ENCODE measurements around the gene GCHFR.

DNA sequence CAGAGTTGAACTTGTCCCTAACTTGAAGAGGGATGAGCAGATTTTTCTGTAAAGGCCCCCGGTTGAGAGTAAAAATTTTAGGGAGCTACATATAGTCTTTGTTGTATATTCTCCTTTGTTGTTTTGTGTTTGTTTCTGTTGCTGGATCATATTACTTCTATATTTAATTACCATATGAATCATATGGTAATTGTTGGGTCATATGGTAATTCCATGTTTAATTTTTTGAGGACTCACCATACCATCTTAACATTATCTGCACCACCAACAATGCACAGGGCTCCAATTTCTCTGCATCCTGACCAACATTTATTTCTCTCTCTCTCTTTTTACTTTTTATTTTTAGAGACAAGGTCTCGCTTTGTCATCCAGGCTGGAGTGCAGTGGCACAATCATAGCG, 35.7 kb downstream of the GCHFR start:
- no peak for TF ChIP-seq TCF12 (IDR thresholded peaks at IDR 0.05; ENCODE audit: low read depth)
- TF ChIP-seq RAD21 (IDR thresholded peaks at IDR 0.05; ENCODE audit: low read depth), result no peak
- no peak for TF ChIP-seq CREB1 (IDR thresholded peaks at IDR 0.05; ENCODE audit: low read depth)
- TF ChIP-seq CEBPB (IDR thresholded peaks at IDR 0.05), result no peak
- no peak for TF ChIP-seq EGR1 (IDR thresholded peaks at IDR 0.05)
- no peak for TF ChIP-seq TEAD4 (IDR thresholded peaks at IDR 0.05)
- no peak for TF ChIP-seq EP300 (IDR thresholded peaks at IDR 0.05; ENCODE audit: borderline replicate concordance)
- TF ChIP-seq, protein P1, sequence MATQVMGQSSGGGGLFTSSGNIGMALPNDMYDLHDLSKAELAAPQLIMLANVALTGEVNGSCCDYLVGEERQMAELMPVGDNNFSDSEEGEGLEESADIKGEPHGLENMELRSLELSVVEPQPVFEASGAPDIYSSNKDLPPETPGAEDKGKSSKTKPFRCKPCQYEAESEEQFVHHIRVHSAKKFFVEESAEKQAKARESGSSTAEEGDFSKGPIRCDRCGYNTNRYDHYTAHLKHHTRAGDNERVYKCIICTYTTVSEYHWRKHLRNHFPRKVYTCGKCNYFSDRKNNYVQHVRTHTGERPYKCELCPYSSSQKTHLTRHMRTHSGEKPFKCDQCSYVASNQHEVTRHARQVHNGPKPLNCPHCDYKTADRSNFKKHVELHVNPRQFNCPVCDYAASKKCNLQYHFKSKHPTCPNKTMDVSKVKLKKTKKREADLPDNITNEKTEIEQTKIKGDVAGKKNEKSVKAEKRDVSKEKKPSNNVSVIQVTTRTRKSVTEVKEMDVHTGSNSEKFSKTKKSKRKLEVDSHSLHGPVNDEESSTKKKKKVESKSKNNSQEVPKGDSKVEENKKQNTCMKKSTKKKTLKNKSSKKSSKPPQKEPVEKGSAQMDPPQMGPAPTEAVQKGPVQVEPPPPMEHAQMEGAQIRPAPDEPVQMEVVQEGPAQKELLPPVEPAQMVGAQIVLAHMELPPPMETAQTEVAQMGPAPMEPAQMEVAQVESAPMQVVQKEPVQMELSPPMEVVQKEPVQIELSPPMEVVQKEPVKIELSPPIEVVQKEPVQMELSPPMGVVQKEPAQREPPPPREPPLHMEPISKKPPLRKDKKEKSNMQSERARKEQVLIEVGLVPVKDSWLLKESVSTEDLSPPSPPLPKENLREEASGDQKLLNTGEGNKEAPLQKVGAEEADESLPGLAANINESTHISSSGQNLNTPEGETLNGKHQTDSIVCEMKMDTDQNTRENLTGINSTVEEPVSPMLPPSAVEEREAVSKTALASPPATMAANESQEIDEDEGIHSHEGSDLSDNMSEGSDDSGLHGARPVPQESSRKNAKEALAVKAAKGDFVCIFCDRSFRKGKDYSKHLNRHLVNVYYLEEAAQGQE (IDR thresholded peaks at IDR 0.05; ENCODE audit: low read depth), result no peak
